ENCODE data around the gene CCDC107.

- TF ChIP-seq CTCF (IDR thresholded peaks at IDR 0.05; ENCODE audit: low read depth, low read length) (no peak), EZH2phosphoT487 (IDR thresholded peaks at IDR 0.05; ENCODE audit: low read depth) (no peak)
Observed at GRCh38 chr9:35679766-35680330, 21.8 kb downstream of the CCDC107 start.

Measured in OCI-LY3 (cell line).